Right ventricle myocardium superior (tissue), 1 donor: ENCODE results near the gene CNOT4. TPM values are rescaled to one million over a fixed set of nuclear protein-coding genes. Genes with fewer than 3 reads are reported as not detected.
"Not testable (repeated sequence)": the region's sequence is repeated elsewhere in the genome, so short reads cannot be mapped to it uniquely, and the experiment has no call there.

ENCODE experiments used
- ATAC-seq: fragments of 200-7000 bp; cut with Tn5 transposase; one replicate; pipeline ENCODE4 v1.9.1; 2020; ENCODE audit warnings: mild to moderate bottlenecking; ENCODE audit not compliant: poor library complexity
- DNase-seq: peaks from one replicate; pipeline ENCODE4 v3.0.0-alpha.2; 2020
- intact Hi-C: fragments of 100-400 bp; cut with DNase I; formaldehyde crosslinking; loops from one replicate; pipeline ENCODE4 v1.11.2; 2022
- total RNA-seq: library from RNA; stranded (reverse); fragmentation: NEBNext Ultra II Directional; extraction: Animal tissue kit (Norgen Biotek cat#: 25700); gene quantifications from one replicate; pipeline ENCODE4 v1.2.1, GENCODE V29; 2021
- donor health status: DM: no; HTN: yes; CAD: no; lungs with severe emphysema.

CNOT4 gene
- total RNA-seq, 1 donor from 2014 or later = 26.7 TPM

DNA sequence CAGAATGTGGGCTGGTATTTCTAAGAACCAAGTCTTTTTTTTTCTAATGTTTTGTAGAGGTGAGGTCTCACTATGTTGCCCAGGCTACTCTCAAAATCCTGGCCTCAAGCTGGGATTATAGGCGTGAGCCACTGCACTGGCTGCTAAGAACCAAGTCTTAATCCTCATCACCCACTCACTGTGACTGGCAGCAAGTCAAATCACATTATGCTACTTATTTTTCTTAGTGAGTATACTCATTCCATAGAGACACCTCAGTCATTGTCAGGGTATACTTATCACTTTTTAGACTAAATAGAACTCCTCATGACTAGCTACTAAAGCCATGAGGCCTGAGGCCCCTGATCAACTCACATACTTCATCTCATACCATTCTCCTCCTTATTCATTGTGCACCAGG is 160.2 kb downstream of the CNOT4 start:
- intact Hi-C loops = no loop called here
- DNase-seq (no peak), ATAC-seq (no peak)

DNA sequence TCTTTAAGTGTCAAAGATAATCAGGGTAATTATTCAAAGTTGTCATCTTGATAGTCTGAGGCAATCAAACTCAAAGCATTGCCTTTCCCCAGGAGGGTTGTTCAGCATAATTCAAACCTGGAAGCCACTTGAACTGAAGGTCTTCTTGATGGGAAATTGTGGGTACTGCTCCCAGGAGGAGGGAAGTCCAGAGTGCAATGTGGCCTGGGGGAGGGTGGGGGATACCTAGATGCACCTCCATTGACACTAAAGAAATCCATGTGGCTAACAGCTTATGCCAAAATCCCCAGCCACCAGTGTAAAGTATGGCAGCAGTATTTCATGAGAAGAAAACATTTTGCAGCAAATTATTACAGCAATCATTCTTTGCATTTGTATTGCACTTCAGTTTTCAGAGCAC is 161.4 kb downstream of the CNOT4 start:
- intact Hi-C loops = no loop called here
- ATAC-seq (no peak), DNase-seq (no peak)

DNA sequence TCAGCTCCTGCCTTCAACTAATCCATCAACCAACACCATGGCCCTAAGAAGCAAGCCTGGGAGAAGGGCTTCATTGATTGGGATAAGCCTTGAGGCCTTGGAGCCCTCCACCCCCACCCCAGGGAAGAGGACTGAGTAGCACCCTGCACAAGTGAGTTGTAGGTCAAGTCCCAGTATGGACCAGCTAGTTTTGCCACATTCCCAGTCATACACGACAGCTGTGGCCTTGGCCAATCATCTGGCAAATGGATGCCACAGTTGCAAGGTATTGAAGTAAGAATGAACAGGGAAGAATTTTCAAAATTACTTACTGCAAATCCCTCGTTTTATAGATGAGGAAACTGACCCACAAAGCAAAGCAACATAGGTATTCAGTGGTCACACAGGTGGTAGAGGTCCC is 166.5 kb downstream of the CNOT4 start:
- intact Hi-C loops = no loop called here
- peak; percentile 22 for ATAC-seq

DNA sequence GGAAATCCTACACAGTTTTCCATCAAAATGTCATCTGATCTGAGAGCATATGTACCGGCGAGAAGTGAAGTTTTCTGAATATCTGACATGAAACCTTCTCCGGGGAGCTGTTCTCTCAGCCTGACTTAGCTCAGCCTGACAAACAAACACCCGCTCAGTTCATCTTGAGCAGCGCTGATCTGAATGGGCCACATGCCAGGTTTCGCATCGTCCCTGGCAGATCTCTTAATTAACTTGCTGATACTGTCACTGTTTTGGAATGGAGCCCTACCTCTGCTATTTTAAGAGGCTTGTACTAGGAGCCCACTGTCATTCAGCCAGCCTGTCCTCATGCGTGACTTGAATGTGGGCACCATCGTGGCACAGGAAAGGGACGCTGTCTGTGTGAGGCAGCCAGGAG is 167.0 kb downstream of the CNOT4 start:
- DNase-seq = peak; percentile 83
- ATAC-seq = peak; percentile 95
- intact Hi-C loops = no loop called here

More for the DNA sequence above, 166.5 kb downstream of the CNOT4 start:
- DNase-seq = no peak

DNA sequence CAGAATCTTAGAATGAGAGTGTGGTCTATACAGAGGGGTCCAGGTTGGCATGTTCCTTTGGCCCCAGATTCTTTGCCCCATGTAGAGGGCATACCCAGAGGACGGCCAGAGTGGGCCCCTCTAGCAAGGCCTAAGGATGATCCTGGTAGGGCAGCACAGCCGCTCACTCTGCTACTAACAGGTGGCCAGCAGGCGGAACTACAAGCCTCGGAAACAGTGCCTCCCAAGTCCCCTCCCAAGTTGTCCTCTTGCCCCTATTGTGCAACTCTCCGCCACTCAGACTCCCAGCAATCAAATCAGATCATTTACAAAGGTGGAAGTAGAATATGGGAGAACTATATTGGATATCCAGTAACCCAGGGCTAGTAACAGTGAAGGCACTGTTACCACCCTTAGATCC is 168.9 kb downstream of the CNOT4 start:
- intact Hi-C loops = no loop called here
- ATAC-seq = no peak
- no peak for DNase-seq

DNA sequence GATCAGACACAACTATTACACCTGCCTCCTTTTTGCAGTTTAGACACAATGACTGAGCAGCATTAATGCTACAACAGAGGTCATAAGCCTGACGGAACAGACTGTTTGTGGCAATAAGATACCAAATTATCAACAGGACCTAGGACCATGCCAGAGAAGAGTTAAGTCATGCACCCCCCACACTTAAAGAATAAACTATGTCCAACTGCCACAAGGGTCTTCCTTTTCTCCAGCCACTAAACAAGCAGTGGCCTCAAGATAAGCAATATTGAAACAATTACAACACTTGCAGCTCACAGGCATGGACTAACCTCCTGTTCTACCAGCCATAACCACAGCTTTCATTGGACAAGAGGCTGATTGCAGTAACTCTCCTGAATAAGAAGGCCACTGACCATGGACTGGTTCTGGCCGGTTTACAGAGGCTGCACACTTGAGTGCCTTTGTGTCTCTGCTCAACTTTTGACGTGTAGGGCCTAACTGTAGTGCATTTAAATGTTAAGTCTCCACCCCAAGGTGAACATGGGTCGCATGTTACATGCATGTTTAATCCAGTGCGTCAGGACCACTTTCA is 171.8 kb downstream of the CNOT4 start:
- ATAC-seq (no peak), DNase-seq (no peak)
- intact Hi-C loops = loop anchor here (5.0 kb wide), 1 partner anchor 56 kb away; no protein-coding TSS in a partner anchor

DNA sequence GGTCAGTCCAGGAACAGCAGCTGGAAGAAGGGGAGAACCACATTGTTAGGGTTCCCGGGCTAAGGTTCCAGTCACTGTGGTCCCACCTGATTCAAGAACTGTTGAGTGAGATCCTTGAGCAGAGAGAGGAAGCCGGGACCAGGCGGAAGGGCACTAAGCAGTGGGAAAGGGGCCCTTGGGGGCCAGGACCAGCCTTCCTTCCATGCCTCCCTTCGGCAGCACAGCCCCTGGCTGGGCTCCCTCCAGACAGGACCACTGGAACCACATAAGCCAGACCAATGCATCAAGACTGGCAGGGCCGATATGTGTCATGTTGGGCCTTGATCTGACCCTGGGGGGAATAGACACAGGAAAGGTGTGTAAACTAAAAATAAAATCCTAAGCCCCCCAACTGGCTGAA is 172.4 kb downstream of the CNOT4 start:
- intact Hi-C loops = loop anchor here (5.0 kb wide), 1 partner anchor 55 kb away; no protein-coding TSS in a partner anchor
- no peak for ATAC-seq

DNA sequence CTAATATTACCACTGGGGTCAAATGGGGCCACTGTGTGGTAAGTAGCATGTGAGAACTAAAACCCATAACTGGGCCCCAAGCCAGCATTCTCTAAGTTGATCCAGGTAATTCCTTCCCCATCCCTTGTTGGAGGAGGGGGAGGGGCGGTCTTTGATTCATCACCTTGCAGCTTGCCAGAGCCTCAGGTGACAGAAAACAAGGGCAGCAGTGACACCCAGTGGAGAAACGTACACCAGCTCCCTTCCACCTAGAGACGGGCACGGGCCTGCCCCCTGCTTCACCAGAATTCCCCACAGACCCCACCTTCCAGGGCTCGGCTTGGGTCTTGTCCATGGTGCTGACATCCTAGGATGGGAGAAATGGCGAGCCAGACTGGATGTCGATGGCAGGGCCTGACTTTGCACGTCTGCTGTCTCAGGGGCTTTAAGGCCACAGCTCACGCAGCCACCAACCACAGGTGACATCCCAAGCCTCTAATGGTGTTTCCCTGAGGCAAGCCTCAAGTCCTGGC is 174.2 kb downstream of the CNOT4 start:
- DNase-seq (no peak), ATAC-seq (peak; percentile 69)
- intact Hi-C loops = loop anchor here (5.0 kb wide), 1 partner anchor 53 kb away; no protein-coding TSS in a partner anchor

More for the DNA sequence above, 172.4 kb downstream of the CNOT4 start:
- DNase-seq = no peak

DNA sequence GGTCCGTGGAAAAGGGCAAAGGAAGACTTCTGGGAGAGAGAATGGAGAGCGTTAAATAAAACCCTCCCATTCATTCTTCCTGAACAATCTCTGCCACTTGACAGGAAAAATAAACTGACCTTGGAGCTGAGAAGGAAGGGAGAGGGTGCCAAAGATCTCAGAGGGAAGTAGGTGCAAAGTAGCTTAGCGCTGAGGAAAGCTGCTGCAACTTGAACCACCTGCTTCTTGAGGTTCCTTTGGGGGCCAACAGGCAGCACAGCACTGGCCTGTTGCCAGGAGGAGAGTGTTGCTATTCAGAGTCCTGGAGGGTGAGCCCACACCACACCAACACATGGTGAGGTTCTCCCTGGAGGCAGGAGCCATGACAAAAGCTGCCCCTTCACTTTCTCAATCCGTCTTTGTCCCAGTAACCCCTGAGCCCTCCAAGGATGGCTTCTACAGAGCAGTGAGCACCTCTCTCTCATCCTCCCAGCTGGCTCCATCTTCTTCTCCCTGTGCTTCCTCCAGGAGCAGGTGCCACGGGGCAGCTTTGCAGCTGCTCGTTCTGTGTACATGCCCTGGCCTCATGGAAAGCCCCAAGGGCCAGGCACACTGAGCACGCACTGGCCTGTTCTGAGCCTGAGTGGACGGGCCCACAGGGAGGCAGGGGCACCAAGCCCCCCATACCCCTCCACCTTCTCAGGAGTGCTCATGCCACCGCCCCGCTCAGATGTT is 174.9 kb downstream of the CNOT4 start:
- intact Hi-C loops = loop anchor here (5.0 kb wide), 1 partner anchor 53 kb away; no protein-coding TSS in a partner anchor
- DNase-seq = no peak
- ATAC-seq = no peak

DNA sequence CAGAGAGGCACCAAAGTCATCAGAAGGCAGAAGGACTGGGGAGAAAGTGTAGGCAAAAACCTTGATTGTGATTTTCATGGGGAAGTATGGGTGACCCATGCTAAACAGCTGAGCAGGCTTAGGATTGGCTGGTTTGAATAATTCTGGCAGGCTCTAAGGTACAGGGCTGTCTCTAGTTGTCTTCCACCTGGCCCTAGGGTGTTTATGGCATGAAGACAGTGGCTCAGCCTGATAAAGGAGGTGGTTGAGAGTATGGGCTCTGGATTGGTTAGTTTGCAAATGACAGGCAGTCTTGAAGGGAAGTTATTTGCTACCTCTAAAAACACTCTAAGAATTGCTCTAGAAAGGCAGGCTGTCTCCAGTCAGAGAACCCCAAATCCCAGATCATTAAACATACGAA is 176.0 kb downstream of the CNOT4 start:
- ATAC-seq (no peak), DNase-seq (no peak)
- intact Hi-C loops = no loop called here

DNA sequence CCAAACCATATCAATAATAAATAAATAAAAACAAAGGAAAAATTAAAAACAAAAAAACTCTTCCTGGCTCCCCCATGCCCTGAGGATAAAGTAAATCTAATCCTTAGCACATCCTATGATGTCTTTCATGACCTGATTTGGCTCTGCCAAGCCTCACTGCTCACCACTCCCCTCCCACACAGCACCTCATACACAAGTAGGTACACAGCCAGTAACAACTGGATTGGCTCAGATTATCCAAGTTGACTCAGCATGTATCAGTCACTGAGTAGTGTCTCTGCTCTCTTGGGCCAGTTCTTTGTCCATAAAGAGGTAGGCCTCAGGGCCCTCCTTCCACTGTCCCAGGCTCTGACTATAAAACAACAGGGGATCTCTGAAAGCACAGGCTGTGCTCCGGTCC is 176.7 kb downstream of the CNOT4 start:
- ATAC-seq = no peak
- intact Hi-C loops = no loop called here
- no peak for DNase-seq

DNA sequence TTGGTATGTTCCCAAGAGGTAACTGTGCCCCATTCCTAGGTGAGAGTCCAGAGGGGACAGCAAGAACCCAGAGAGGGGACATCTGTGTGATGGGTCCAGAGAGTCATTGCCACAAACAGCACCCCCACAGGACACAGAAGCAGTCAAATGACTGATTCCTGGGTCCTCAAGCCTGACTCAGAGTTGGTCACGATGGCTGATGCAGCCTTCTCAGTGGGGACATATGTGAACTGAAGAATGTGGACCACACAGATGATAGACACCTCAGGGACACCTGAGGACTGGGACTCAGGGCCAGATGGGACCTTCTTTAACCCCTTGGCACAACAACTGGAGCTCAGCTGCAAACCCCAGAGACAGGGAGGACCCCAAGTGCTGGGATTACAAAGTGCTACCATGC is 179.8 kb downstream of the CNOT4 start:
- DNase-seq (no peak), ATAC-seq (no peak)
- intact Hi-C loops = no loop called here

DNA sequence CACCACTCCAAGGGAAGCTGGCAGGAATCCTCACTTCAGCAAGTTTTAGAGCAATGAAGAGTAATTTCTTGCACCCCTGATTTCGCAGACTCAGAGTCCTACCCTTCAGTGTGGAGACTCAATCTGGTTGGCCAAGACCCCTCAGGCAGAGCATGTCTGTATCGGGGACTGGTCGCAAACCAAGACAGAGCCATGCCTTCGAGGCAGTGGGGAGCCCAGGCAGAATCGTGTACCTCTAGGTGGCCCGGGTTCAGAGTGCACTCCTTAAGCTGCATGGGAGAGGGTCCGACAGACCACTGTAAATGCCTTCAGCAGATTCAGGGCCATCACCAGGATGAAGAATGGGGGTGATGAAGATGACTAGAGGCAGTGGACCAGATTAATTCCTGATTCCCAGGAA is 181.4 kb downstream of the CNOT4 start:
- intact Hi-C loops = no loop called here
- DNase-seq = no peak
- ATAC-seq = no peak

DNA sequence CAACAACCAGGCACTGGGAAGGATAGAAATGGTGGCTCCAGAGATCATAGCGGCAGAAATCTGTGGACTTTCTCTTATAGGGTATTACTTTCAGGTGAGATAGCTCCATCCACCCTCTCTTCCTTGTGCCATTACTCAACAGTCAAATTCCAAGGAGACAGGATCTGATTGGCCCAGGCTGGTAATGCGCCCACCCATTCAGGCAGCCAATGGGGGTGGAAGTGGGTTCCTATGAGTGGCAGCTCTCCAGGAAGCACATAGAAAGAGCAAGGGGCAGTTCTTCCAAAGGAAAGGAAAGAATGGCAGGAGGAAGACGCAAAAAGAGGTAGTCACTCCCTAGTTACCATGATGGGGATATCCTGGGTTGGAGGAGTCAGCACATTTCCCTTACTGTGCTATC is 181.8 kb downstream of the CNOT4 start:
- no peak for ATAC-seq
- DNase-seq = no peak
- intact Hi-C loops = no loop called here

DNA sequence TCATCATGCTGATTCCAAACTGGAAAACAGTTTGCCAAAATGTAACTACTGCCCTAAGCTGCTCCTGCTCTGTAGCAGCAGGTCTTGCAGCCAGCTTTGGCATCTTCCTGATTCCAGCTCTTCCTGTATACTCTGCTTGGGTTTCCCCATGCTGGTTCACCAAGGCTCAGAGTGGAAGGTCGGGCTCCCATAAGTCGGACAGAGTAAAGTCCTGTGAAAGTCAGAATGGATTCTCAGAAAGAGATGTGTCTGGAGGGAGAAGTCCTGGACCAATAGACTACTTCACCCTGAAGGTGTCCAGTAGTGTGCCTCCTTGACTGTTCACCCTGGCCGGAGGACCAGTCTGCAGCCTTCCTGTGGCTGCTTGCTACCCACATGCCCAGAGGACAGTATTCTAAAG is 182.4 kb downstream of the CNOT4 start:
- ATAC-seq = no peak

DNA sequence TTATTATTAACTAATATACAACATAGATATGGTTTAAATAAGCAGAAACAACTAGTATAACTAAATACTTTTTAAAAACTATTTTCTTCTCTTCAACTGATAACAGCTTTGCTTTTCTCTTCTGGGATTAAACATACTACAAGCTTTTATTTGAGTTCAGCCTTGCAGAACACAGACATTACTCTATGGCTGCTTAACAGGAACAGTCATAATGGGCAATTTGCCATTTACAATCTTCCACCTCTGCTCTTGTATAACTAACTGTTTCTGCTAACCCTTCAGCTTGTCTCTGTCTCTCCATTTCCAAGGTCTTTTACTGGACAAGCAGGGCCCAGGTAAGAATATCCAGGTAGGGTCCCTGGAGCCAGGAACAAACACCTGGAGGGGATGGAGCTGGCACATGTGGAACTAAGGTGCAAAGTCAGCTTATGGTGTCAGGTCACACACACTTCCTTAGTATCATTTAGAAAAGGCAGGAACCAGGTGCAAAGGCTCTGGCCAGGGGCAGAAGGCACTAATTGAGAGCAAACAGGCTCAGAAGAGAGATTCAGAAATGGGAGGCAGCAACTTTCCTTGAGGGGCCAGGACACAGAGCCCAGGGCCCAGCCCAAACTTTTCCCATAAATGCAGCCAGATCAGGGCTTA is 183.1 kb downstream of the CNOT4 start:
- no peak for ATAC-seq
- no peak for DNase-seq
- intact Hi-C loops = no loop called here

More for the DNA sequence above, 182.4 kb downstream of the CNOT4 start:
- no peak for DNase-seq
- intact Hi-C loops = no loop called here

DNA sequence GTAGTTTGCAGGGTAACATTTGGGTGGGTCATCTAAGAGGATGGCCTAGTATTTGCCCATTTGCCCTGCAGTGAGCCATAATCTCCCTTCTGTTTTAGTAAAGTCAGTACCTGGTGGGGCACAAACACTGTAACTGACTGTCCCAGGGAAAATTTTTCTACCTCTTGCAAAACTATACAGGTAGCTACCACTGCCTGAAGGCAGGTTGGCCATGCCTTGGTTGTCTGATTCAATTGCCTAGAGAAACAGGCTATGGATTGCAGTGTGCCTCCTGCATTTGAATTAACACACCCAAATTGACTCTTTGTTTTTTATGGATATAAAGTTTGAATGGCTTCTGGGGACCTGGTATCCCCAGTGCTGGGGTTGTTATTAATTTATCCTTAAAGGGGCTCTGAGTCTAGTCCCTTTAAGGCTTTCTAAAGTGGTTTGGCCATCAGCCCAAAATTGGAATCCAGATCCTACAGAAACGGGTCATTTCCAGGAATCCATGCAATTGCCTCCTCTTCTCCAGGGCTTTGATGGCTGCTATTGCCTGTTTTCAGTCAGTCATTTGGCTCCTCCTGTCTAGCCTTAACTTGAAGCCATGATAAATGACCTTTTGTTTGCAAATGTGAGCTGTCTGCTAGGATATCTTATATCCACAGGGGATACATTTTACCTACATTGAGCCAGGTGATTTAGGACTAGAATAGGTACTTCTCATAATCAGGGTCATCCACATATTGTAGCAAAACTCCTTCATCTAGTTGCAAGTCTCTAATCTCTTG is 187.1 kb downstream of the CNOT4 start:
- DNase-seq (no peak), ATAC-seq (no peak)
- intact Hi-C loops = no loop called here

DNA sequence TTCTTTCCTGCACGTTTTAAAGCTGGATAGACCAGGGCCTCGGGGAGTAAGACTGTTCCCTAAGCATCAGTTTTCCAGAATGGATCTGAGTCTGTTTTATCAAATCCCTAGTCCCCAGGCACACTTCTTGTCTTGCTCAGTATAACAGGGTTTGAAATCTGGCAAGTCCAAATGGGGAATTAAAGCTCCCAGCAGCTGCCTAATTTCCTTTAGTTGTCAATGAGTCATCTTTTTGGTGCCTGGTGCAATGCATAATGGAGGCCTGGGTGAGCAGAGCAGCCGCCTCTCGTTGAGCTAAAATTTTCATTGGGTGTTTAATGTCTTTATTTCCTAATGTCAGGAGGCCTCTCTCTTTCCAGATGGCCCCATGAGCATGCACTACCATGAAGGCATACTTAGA is 188.3 kb downstream of the CNOT4 start:
- intact Hi-C loops = no loop called here

DNA sequence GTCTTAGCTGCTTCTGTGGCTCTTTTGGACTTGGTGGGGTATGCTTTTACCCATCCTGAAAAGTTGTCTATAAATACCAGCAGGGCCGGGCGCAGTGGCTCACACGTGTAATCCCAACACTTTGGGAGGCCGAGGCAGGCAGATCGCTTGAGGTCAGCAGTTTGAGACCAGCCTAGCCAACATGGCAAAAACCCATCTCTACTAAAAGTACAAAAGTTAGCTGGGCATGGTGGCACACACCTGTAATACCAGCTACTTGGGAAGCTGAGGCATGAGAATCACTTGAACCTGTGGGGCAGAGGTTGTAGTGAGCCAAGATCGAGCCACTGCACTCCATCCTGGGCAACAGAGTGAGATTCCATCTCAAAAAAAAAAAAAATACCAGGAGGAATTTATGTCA is 188.9 kb downstream of the CNOT4 start:
- DNase-seq, intact Hi-C loops, ATAC-seq: not testable (repeated sequence)

More for the DNA sequence above, 188.3 kb downstream of the CNOT4 start:
- no peak for DNase-seq
- peak; percentile 84 for ATAC-seq
